ENCODE data around the gene KTN1.

The KTN1 gene

DNA sequence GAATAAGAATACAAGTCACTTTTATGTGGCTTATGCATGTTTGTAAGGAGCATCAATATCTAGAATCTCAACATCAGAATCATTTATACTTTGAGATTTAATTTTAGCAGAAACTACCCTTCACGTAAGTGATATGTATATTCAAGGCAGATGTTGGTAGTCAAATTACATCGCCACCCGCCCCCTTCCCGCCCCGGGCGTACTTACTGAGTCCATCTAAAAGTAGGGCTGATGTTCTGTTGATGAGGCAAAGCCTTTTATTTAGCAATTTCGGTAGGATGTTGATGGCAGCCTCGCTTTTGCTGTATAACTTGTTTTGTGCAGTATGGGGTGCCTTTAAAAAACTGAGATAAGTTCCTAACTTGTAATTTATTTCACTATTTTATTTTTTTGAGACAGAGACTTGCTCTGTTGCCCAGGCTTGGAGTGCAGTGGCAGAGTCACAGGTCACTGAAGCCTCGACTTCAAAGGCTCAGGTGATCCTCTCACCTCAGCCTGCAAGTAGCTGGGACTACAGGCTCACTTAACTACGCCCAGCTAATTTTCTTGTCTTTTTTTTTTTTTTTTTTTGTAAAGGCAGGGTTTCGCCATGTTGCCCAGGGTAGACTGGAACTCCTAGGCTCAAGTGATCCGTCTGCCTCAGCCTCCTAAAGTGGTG is 30.8 kb downstream of the KTN1 start:
- DNase-seq (ENCODE audit: low spot score), result no peak

DNA sequence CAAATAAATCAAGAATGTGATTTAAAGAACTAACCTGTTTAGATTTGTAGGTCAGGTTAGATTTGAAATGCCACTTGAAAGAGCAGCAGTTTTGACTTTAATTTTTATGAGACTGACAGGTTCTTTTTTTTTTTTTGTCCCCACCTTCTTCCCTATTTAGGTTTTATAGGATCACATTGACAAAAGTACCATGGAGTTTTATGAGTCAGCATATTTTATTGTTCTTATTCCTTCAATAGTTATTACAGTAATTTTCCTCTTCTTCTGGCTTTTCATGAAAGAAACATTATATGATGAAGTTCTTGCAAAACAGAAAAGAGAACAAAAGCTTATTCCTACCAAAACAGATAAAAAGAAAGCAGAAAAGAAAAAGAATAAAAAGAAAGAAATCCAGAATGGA is 31.9 kb downstream of the KTN1 start:
- DNase-seq (ENCODE audit: low spot score), result no peak

DNA sequence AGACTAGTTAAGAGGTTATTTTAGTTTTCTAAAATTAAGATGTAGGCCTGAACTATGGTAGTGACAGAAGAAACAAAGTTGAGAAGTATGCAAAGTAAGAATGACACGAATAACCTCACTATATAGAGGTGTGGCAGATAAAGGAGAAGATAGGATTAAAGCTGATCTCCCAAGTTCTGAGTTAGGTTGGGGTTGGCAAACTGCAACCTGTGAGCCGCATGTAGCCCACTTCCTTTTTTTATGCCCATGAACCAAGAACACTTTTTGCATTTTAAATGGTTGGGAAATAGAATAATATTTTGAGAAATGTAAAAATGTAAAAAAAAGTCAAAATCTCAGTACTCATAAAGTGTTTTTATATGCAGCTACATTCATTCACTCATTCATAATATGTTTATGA is 34.3 kb downstream of the KTN1 start:
- DNase-seq (ENCODE audit: low spot score), result no peak

DNA sequence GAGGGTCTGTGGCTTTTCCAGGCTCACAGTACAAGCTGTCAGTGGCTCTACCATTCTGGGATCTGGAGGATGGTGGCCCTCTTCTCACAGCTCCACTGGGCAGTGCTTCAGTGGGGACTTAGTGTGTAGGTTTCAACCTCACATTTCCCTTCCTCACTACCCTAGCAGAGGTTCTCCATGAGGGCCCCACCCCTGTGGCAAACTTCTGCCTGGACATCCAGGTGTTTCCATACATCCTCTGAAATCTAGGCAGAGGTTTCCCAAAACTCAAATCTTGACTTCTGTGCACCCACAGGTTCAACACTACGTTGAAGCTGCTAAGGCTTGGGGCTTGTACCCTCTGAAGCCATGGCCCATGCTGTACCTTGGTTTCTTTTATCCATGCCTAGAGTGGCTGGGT is 40.3 kb downstream of the KTN1 start:
- no peak for DNase-seq (ENCODE audit: low spot score)

DNA sequence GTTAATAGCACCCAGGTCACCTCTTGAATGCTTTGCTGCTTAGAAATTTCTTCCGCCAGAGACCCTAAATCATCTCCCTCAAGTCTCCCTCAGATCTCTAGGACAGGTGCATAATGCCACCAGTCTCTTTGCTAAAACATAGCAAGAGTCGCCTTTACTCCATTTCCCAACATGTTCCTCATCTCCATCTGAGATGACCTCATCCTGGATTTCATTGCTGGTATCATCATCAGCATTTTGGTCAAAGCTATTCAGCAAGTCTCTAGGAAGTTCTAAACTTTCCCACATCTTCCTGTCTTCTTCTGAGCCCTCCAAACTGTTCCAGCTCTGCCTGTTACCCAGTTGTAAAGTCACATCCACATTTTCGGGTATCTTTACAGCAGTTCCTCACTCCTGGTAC is 41.0 kb downstream of the KTN1 start:
- DNase-seq (ENCODE audit: low spot score), result no peak

DNA sequence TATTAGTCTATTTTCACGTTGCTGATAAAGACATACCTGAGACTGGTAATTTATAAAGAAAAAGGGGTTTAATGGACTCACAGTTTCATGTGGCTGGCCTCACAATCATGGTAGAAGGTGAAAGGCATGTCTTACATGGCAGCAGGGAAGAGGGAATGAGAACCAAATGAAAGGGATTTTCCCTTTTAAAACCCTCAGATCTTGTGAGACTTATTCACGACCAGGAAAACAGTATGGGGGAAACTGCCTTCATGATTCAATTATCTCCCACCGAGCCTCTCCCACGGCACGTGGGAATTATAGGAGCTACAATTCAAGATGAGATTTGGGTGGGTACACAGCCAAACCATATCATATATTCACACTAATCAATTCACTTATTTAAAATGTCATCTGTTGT is 41.4 kb downstream of the KTN1 start:
- no peak for DNase-seq (ENCODE audit: low spot score)

DNA sequence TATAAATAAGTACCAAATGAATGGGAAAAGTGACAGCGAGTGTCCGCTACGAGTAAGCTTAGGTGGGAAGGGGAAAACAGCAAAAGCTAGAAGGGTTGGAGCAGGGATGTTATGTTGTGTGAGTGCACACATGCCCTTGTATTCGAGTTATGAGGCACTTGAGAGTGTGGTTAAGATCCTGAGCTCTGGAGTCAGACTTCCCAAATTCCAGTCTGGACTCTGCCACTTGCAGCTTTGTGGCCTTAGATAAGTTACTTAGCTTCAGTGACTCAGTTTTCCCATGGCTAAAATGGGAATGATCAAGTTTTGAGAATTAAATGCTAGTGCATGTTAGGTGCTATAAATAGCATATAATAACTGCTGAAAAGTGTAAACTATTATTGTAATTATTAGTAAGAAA is 44.9 kb downstream of the KTN1 start:
- no peak for DNase-seq (ENCODE audit: low spot score)

DNA sequence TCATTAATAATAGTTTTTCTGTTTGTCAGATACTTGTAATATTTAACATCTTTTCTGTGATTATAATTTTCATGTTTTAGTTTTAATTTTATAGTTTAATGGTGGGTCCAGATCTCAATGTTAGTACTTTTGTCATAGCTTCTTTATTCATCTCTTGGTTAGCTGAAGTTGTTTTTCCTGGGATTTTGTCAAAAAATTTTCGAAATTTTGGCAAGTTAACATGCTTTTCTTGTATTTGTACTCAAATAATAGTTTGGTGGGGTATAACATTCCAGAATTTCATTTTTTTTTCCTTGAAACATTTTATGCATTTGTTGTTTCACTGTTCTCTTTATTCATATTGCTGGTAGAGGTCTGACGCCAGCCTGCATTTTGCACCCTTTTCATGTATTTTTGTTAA is 45.5 kb downstream of the KTN1 start:
- no peak for DNase-seq (ENCODE audit: low spot score)

DNA sequence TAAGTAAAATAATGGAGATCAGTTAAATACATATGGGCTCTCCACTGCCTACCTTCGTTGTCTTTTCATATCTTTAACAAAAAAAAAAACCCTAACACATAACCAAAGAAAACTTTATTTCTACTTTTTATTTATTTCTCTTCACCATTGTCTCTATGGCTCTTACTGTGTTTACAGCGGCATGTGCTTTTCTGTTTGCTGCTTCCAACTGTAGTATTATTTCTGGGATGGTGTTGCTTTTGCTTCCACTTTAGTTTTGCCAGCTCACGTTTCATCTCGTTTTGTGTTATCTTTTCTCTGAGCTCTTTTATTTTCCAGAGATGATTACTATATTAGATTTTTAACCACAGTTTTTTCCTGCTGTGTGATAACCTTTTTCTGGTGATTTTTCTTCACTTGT is 46.1 kb downstream of the KTN1 start:
- DNase-seq (ENCODE audit: low spot score), result no peak

DNA sequence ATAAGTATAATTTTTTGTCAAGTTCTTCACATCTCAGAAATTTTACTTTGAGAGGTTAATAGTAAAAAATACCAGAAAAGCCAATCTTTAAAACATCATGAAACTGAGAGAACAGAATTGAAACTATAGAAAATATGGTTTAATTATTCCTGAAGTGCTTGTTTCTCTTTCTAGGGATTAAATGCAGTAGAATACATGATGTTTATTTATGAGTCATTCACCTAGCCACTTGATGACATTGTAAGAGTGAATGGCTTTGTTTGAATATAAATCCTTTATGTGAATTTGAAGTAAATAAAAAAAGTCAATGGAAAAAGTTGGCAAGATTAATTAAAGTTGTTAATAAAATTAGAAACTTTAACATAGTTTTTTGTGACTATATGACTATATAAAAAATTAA is 48.4 kb downstream of the KTN1 start:
- DNase-seq (ENCODE audit: low spot score), result no peak

DNA sequence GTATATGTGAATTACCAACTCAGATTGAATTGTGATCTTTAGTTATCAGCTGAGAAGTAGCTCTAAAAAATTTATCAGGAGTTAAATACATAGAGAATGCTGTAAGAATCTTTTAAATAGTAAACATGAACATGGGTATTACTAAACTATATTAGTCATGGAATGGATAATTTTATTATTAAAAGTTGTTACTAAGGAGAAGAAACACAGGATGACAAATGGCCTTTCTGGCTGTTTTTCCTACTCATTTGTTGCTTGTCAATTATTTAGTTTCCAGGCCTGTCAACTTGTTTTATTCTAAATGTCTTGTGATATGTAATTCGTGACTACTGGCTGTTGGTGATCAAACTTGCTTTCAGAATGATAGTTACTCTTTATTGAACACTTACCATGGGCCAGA is 58.7 kb downstream of the KTN1 start:
- DNase-seq (ENCODE audit: low spot score), result no peak

DNA sequence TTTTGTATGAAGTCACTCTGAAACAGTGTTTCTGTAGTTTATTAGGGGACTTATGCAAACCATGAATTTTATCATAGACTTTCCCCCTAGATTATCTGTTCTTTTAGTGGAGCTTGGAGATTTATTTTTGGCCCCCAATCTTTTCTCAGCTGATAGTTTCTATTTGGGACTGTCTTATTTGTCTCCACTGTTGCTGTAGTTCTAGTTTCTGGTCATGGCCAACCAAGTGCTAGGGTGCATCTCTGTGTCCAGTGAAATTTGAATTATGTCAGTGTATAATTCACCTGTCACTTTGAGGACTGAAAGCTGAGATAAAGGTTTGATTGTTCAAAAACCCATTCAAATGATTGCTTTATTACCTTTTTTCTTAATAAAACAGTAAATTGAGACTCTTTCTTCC is 61.3 kb downstream of the KTN1 start:
- no peak for DNase-seq (ENCODE audit: low spot score)

DNA sequence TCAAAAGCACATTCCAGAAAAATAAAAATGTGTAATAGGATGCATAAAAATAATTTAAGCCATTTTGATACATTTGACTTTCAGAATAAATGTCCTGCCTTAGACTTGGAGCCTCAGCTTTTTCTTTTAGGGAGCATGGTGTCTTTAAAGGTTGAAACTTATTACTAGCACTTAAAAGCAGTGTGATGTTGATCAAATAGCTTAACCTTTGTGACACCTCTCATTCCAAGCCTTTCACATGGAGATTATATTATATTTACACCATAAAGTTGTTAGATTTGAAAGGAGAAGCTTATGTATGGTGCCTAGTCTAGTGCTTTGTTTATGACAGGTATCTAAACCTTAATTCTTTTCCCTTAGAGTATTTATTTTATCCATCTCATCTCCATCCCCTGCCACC is 61.9 kb downstream of the KTN1 start:
- no peak for DNase-seq (ENCODE audit: low spot score)

DNA sequence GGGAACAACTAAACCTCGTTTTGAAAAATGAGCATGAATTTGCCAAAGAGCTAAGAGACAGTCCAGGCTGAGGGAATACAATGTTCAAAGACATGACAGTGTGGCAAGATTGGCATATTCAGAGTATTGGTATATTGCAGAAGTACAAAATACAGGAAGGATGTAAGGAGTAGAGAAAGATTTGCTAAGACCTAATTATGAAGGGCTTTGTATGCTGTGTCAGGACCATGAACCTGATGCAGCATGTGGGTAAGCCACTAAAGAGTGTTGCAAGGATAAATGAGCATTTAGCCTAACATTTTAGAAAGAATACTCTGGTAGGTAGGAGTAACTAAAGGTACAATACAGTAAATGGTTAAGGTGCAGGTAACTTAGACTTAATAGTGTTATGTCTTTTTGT is 65.1 kb downstream of the KTN1 start:
- no peak for DNase-seq (ENCODE audit: low spot score)

DNA sequence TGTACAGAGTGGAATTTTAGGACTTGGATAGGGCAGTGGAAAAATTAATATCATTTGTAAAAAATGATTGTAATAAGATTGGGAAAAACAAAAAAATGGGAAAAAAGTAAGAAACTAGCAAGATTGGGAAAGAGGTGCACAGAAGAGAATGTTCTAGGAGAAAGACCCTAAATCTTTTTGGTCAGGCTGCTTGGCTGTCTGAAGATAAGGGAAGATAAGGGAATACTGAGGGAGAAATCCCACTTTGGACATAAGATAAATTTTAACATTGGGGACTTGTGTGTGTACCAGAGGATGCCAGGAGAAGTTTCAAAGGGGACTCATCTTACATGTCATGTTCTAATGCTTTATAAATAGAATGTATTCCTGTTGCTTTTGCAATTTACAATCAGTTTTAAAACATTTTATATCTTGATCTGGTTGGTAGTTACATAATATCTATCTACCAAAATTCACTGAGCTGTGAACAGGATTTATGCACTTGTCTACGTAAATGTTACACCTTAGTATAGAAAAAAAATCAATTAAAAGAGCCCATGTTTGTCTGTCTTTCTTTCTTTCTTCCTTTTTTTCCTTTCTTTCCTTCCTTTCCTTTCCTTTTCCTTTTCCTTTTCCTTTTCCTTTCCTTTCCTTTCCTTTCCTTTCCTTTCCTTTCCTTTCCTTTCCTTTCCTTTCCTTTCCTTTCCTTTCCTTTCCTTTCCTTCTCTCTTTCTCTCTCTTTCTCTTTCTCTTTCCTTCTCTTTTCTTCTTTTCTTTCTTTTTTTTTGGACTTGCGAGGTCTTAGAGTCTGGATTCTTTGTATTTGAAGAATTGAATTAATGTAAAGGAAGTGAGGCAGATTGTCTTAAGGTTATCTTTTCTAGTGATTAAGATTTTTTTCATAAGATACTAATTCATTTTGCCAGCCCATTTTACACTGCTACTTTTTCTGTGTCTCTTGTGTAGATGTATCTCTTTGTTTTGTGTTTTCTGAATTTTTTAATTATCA is 66.1 kb downstream of the KTN1 start:
- DNase-seq (ENCODE audit: low spot score), result no peak

DNA sequence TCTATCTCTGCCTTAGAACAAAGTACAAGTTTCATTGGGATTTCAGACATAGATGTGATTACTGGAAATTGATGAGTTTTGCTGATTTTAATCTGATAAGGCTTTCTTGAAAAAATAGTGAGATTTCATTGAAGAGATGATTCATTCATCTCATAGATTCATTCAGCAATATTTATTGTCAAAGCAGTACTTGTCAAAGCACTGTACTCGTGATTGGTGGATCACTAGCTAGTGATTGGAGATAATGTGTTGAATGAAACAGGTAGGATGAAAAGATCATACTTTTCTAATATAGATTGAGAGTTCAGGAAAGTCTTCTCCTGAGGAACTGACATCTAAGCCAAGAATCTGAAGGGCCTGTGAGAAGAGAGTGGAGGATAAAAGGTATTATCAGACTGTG is 71.0 kb downstream of the KTN1 start:
- DNase-seq (ENCODE audit: low spot score), result no peak

DNA sequence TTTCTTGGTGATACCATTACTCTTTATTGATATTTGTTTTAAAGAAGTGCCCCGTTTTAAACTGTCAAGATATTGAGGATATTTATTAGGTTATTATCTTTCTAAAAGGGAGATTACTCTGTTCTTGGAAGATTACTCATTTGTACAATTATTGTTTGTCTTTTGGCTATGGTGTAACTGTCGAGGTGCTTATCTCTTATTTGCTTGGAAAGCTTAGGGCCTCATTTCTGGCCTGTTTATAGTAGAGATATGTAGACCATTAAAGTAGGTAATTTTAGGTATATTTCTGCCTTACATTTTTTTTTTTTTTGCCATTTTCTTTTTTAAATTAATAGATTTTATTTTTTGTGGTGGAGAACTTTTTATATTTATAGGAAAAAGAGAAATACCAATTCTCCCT is 74.2 kb downstream of the KTN1 start:
- DNase-seq (ENCODE audit: low spot score), result no peak

DNA sequence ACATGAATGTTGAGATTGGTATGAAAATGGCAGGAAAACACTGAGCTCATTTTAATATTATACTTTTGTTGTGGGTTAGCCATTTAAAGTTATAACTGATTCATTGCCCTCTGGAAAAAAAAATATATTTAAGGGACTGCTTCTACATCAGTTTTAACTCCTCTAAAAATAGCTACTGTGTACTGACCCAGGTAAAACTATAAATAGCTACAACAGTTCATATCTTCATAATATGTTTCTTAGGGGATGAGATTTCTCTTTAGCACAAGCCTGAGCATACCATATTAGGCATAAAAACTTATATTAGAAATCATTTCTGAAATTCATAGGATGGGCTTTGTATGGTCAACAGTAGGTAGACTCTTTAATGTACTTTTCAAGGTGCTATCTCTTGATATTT is 81.0 kb downstream of the KTN1 start:
- no peak for DNase-seq (ENCODE audit: low spot score)

DNA sequence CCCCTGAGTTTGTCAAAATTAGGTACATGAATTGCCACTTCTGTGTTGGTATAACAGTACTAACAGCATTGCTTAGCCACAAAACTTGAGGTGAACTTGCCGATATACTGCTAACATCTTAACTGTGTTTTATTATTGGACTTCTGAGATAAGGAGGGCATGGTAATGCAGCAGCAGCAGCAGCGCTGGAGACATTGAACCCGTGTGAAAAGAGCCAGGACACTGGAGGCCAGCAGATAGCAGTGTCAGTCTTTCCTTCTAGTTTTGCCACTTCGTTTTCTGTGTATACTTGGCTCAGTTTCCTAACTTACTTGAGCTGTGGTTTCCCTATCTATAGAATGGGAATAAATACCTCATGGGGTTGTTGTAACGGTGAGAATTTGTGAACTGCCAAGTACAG is 82.7 kb downstream of the KTN1 start:
- DNase-seq (ENCODE audit: low spot score), result no peak

DNA sequence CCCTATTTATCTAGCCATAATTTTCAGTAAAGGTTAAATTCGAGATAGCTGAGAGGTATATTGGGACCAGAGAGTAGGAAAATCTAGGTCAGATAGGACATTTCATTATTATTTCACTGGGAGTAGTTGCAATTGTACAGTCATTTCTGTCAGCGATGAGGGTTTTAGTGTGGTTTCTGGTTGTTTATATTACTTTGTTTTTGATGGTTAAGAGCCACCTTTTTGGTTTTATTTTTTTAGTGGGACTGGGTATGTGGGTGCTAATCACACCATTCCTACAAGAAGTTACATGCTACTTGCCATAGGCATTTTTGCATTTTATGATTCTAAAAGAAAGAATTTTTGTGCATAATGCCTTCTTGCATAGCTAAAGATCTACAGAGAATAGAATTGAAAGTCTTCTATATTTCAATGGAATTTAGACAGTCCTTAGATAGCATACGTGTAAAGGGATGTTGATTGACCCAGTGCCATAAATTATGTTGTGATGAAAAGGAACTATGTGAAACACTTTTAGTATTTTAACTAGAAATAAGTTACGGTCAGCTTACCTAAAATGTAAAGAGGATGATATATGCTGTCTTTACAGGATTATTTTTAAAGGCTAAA is 85.2 kb downstream of the KTN1 start:
- no peak for DNase-seq (ENCODE audit: low spot score)

DNA sequence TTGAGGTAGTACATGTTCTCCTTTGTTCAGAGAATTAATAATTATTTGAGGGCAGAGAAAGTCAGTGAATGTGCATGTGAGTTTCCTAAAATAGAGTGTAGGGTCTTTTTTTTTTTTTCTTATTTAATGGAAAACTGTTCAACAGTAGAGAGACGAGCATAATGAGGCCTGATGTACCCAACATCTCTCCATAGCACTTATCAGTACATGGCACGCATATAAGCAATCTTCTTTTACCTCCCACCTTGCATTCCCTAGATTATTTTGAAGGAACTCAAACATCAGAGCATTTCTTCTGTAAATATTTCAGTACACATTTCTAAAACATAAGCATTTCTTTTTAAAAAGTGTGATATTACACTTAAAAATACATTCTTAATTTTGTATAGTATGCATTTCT is 87.8 kb downstream of the KTN1 start:
- DNase-seq (ENCODE audit: low spot score), result no peak

DNA sequence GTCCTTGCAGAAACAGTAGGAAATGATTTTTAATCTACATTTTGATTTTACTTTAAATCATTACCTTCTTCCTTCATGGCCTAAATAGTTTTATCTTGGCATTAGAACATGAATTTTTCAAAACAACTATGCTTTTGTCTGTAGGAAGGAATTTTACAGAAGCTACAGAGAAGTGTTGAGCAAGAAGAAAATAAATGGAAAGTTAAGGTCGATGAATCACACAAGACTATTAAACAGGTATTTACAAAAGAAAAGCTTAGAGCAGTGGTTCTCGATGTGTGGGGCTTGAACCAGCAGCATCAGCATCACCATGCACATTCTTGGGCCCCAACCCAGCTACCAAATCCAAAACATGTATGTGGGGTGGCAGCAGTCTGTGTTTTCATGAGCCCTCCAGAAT is 91.6 kb downstream of the KTN1 start:
- DNase-seq (ENCODE audit: low spot score), result no peak

DNA sequence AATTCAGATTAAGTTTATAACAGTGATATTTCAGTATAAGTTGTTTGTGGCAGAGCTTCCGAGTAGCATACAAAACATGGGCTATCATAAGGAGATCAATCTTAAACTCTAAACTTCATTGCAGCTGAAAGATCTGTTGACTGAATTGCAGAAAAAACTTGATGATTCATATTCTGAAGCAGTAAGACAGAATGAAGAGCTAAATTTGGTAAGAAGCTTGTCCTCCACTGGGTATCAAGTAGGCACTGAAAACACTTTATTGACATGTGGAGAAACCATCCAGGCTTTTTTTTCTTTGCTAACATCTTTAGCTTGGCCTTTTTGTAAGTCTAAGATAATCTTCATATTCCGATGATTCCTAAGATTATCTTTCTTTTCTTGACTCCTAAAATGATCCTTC is 93.0 kb downstream of the KTN1 start:
- no peak for DNase-seq (ENCODE audit: low spot score)

All from CD4-positive, alpha-beta T cell treated with Interleukin-15 for 4 hours (primary cell).